Measurements from ENCODE around the gene OR2A25. TPM values are rescaled to one million over a fixed set of nuclear protein-coding genes. Genes with fewer than 3 reads are reported as not detected.

Gene OR2A25
- total and polyA plus RNA-seq, 8 donors, result 0.12 TPM; not detected in 7

DNA sequence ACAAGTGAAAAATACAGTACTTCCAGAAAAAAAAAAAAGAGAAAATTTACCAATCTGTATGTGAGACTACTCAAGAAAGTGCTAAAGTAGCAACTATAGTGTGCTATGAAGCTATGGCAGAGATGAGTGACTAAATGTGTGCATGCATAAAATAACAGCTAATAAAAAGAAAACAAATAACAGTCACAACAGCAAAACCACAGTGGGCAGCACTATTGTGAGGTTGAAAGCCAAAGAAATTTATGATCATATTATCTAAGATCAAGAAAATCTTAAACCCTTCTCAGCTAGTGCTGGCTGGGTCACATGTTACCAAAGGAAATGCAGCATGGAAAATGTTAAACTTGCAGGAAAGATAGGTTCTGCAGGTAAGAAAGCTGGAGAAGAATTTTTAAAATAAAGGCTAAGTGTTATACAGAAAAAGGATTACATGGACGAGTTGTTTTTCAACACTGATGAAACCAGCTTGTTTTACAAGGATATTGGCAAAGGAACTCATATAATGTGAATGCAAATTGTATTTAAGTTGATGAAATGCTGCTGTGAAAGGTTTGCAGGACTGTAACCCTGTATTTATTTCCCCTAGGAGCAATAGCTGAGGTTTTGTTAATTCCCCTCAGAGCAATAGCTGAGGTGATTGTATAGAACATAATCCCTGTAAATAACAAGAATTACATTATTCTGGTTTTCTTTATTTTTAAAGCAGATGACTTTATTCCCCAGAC is 36.5 kb upstream of the OR2A25 start:
- no peak for ATAC-seq
- WGBS, 2 donors, result 62 to 78% methylated on average over 1 of the region's 1 CpG

DNA sequence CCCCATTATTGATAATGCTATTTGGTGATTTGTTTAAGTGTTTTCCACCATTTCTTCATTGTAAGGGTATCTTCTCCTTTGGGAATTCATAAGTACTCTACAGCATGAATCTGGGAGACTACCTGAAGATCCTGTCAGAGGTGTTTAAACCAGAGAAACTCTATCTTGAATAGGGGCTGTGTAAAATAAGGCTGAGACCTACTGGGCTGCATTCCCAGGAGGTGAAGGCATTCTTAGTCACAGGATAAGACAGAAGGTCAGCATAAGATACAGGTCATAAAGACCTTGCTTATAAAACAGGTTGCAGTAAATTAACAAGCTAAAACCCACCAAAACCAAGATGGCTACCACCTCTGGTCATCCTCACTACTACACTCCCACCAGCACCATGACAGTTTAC is 34.2 kb upstream of the OR2A25 start:
- Histone ChIP-seq H3K4me1 (no peaks in the 10 kb centered on the region), H3K36me3 (no peaks in the 10 kb centered on the region), H3K27me3 (no peaks in the 10 kb centered on the region), H3K27ac (no peak overlapping the region), H3K4me3 (no peak overlapping the region), H3K9me3 (no peaks in the 10 kb centered on the region)
- ATAC-seq (no peak), DNase-seq (no peak), FAIRE-seq (no peak)
- intact Hi-C loops (cut with DNase I), result no loop called here
- TF ChIP-seq, protein P1, sequence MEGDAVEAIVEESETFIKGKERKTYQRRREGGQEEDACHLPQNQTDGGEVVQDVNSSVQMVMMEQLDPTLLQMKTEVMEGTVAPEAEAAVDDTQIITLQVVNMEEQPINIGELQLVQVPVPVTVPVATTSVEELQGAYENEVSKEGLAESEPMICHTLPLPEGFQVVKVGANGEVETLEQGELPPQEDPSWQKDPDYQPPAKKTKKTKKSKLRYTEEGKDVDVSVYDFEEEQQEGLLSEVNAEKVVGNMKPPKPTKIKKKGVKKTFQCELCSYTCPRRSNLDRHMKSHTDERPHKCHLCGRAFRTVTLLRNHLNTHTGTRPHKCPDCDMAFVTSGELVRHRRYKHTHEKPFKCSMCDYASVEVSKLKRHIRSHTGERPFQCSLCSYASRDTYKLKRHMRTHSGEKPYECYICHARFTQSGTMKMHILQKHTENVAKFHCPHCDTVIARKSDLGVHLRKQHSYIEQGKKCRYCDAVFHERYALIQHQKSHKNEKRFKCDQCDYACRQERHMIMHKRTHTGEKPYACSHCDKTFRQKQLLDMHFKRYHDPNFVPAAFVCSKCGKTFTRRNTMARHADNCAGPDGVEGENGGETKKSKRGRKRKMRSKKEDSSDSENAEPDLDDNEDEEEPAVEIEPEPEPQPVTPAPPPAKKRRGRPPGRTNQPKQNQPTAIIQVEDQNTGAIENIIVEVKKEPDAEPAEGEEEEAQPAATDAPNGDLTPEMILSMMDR (IDR thresholded peaks at IDR 0.05), result no peak

More for the DNA sequence above, 36.5 kb upstream of the OR2A25 start:
- Histone ChIP-seq H3K9me3 (no peaks in the 10 kb centered on the region), H3K4me1 (no peaks in the 10 kb centered on the region), H3K4me3 (no peak overlapping the region), H3K27ac (no peak overlapping the region), H3K36me3 (no peaks in the 10 kb centered on the region), H3K27me3 (no peaks in the 10 kb centered on the region)
- TF ChIP-seq, protein P1 (IDR thresholded peaks at IDR 0.05), result no peak
- intact Hi-C loops (cut with DNase I), result no loop called here
- no peak for DNase-seq
- FAIRE-seq, result no peak

DNA sequence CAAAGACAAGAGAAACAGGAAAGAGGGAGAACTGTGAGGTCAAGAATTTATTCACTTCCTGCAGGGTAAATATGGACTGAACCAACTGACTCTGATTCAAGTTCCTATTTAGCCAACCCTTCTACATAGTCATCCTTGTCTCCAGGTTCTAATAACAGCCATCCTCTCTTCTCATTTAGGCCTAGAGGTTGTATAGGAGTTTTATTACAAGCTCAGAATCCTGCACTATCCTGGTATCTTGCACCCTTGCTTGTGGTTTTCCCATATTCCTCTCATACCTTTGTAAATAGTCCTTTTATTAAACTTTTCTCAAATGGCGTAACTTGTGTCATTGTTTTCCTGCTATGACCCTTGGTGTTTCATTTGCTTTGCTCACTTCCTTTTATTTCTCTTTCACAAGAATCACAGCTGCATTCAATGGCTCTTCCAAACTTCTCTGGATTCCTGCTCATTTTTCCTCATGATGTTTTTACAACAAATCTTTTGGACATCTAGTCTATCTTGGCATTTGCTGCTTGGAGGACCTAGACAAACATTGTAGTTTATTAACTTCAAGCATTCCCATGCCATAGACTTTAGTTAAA is 33.2 kb upstream of the OR2A25 start:
- intact Hi-C loops (cut with DNase I), result no loop called here
- no peak for FAIRE-seq
- no peak overlapping the region for H3K27ac ChIP-seq

DNA sequence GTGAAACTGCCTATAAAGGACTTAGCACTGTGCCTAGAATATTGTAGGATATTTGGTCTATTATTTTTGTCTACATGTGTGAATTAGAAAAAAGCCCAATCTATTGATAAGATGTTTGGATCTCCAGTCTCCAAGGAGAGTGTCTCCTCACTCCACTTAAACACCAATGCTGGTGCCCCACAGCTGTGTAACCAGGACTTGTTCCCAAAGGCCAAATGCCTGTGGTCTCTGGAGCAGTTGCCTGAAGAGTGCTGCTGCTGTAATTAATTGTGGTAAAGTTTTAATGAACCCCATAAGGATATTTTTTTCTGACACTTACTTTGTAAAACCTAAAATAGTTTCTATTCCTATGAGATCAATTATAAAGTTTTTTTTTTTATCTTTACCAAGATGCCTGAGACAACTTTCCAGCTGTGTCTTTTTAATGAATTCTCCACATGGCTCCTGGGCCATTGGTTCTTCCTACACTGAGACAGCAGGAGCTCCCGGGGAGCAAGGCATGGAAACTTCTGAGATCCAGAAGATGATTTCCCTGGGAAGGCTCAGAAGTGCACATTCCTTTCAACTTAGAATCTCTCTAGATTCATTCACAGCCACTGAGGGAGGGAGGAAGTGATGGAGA is 32.1 kb upstream of the OR2A25 start:
- Histone ChIP-seq H3K9me3 (no peaks in the 10 kb centered on the region), H3K4me3 (no peak overlapping the region), H3K27ac (no peak overlapping the region), H3K36me3 (no peaks in the 10 kb centered on the region), H3K4me1 (no peaks in the 10 kb centered on the region), H3K27me3 (no peaks in the 10 kb centered on the region)
- DNase-seq, result peak in 3 of 6 donors; percentile 15 to 34 (median 31)
- no peak for FAIRE-seq
- intact Hi-C loops (cut with DNase I), result no loop called here
- WGBS, 2 donors, result 53 to 61% methylated on average over 1 of the region's 1 CpG
- TF ChIP-seq, protein P1 (IDR thresholded peaks at IDR 0.05), result no peak
- peak in 2 of 4 donors; percentile 45 to 56 for ATAC-seq

More for the DNA sequence above, 33.2 kb upstream of the OR2A25 start:
- Histone ChIP-seq H3K27me3 (no peaks in the 10 kb centered on the region), H3K9me3 (no peaks in the 10 kb centered on the region), H3K4me1 (no peaks in the 10 kb centered on the region), H3K36me3 (no peaks in the 10 kb centered on the region), H3K4me3 (no peak overlapping the region)
- TF ChIP-seq, protein P1 (IDR thresholded peaks at IDR 0.05), result no peak
- DNase-seq (no peak), ATAC-seq (no peak)
- 35 to 94% methylated on average over 1 of the region's 1 CpG for WGBS, 2 donors

DNA sequence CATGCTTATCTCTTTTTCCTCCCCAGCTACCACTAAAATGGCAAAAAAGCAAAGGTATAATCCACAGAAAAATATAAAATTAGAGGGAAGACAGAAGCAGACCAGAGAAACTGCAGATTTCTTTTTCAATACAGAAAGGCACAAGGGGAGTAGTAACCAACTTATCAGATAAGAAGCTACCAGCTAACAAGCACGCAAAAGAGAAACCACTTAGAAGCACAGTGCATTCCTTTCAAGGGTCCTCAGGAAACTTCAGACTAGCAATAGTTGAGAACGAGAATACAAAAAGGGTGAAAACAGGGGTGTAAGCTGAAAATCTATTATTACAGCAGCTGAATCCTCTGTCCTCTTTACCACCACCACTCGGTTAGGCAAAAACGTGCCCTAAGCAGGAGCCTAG is 30.7 kb upstream of the OR2A25 start:
- H3K4me3 ChIP-seq, result no peak overlapping the region
- no peaks in the 10 kb centered on the region for H3K9me3 ChIP-seq
- H3K27ac ChIP-seq, result no peak overlapping the region
- intact Hi-C loops (cut with DNase I), result no loop called here
- no peaks in the 10 kb centered on the region for H3K4me1 ChIP-seq
- no peaks in the 10 kb centered on the region for H3K27me3 ChIP-seq
- WGBS, 2 donors, result 58 to 87% methylated on average over 4 of the region's 4 CpGs
- TF ChIP-seq, protein P1 (IDR thresholded peaks at IDR 0.05), result no peak
- no peak for FAIRE-seq
- no peak for DNase-seq
- ATAC-seq, result no peak
- H3K36me3 ChIP-seq, result no peaks in the 10 kb centered on the region
